ENCODE data around the gene AKR1D1. TPM values are rescaled to one million over a fixed set of nuclear protein-coding genes. Genes with fewer than 3 reads are reported as not detected.

AKR1D1 gene
- total and polyA plus RNA-seq, 2 of the 13 experiments (the other 11 are each of a cell fraction or from before 2014, with no cell fraction given): 6.9 to 37.0 TPM

GRCh38 chr7:138095972-138096935 lies 20.0 kb downstream of the AKR1D1 start (continued):
- TF ChIP-seq EP300 (IDR thresholded peaks at IDR 0.05; ENCODE audit: low read depth in 2 of 2, low read length in 2 of 2): peak in 1 of 2 experiments; percentile 46; a peak in 1 of 4 replicates
- no peak for TF ChIP-seq EP300 (CRISPR knock-in tag; IDR thresholded peaks at IDR 0.05; ENCODE audit: borderline replicate concordance)
- TF ChIP-seq SOX6 (IDR thresholded peaks at IDR 0.05): no peak
- TF ChIP-seq SOX6 (CRISPR knock-in tag; IDR thresholded peaks at IDR 0.05): peak; percentile 59; the same call in 1 of the 2 replicates
- TF ChIP-seq MED1 (CRISPR knock-in tag; IDR thresholded peaks at IDR 0.05): peak; percentile 38; the same call in 1 of the 2 replicates
- no peak for TF ChIP-seq SNAI1 (CRISPR knock-in tag; IDR thresholded peaks at IDR 0.05; ENCODE audit: borderline replicate concordance)
- TF ChIP-seq HNF4G (IDR thresholded peaks at IDR 0.05; ENCODE audit: borderline replicate concordance, low read depth, low read length): peak; percentile 74; the same call in 1 of the 2 replicates
- no peak for TF ChIP-seq HNF4G (CRISPR knock-in tag; IDR thresholded peaks at IDR 0.05; ENCODE audit: borderline replicate concordance, low read depth)
- TF ChIP-seq MAFG (CRISPR knock-in tag; IDR thresholded peaks at IDR 0.05): no peak
- TF ChIP-seq ZBTB34 (CRISPR knock-in tag; IDR thresholded peaks at IDR 0.05): no peak
- no peak for TF ChIP-seq ZBTB33 (CRISPR knock-in tag; IDR thresholded peaks at IDR 0.05)
- TF ChIP-seq, protein P1, sequence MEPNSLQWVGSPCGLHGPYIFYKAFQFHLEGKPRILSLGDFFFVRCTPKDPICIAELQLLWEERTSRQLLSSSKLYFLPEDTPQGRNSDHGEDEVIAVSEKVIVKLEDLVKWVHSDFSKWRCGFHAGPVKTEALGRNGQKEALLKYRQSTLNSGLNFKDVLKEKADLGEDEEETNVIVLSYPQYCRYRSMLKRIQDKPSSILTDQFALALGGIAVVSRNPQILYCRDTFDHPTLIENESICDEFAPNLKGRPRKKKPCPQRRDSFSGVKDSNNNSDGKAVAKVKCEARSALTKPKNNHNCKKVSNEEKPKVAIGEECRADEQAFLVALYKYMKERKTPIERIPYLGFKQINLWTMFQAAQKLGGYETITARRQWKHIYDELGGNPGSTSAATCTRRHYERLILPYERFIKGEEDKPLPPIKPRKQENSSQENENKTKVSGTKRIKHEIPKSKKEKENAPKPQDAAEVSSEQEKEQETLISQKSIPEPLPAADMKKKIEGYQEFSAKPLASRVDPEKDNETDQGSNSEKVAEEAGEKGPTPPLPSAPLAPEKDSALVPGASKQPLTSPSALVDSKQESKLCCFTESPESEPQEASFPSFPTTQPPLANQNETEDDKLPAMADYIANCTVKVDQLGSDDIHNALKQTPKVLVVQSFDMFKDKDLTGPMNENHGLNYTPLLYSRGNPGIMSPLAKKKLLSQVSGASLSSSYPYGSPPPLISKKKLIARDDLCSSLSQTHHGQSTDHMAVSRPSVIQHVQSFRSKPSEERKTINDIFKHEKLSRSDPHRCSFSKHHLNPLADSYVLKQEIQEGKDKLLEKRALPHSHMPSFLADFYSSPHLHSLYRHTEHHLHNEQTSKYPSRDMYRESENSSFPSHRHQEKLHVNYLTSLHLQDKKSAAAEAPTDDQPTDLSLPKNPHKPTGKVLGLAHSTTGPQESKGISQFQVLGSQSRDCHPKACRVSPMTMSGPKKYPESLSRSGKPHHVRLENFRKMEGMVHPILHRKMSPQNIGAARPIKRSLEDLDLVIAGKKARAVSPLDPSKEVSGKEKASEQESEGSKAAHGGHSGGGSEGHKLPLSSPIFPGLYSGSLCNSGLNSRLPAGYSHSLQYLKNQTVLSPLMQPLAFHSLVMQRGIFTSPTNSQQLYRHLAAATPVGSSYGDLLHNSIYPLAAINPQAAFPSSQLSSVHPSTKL (CRISPR knock-in tag; IDR thresholded peaks at IDR 0.05): peak; percentile 52
- TF ChIP-seq SNAPC5 (CRISPR knock-in tag; IDR thresholded peaks at IDR 0.05; ENCODE audit: borderline replicate concordance): no peak
- TF ChIP-seq ZNF121 (CRISPR knock-in tag; IDR thresholded peaks at IDR 0.05): peak; percentile 83
- no peak for TF ChIP-seq GTF2F1 (IDR thresholded peaks at IDR 0.05; ENCODE audit: low read length)
- no peak for TF ChIP-seq SUZ12 (IDR thresholded peaks at IDR 0.05; ENCODE audit: low read depth, low read length)
- TF ChIP-seq ZNF660 (CRISPR knock-in tag; IDR thresholded peaks at IDR 0.05; ENCODE audit: borderline replicate concordance, low read depth): no peak
- TF ChIP-seq, protein P2, sequence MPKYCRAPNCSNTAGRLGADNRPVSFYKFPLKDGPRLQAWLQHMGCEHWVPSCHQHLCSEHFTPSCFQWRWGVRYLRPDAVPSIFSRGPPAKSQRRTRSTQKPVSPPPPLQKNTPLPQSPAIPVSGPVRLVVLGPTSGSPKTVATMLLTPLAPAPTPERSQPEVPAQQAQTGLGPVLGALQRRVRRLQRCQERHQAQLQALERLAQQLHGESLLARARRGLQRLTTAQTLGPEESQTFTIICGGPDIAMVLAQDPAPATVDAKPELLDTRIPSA (CRISPR knock-in tag; IDR thresholded peaks at IDR 0.05; ENCODE audit: borderline replicate concordance): no peak
- no peak for TF ChIP-seq SMAD1 (CRISPR knock-in tag; IDR thresholded peaks at IDR 0.05; ENCODE audit: borderline replicate concordance, low read depth)
- no peak for TF ChIP-seq MAZ (IDR thresholded peaks at IDR 0.05; ENCODE audit: borderline replicate concordance, low read depth, low read length)
- TF ChIP-seq MAZ (CRISPR knock-in tag; IDR thresholded peaks at IDR 0.05; ENCODE audit: low read depth): no peak

Data from HepG2 (cell line).